H9 (cell line): ENCODE data around the gene ZBTB20. TPM values are rescaled to one million over a fixed set of nuclear protein-coding genes. Genes with fewer than 3 reads are reported as not detected.

Experiments
- DNase-seq: peaks from one replicate; pipeline ENCODE4 v3.0.0-alpha.2; 2017
- H2AFZ ChIP-seq: one replicate; pipeline ENCODE4 v1.6.1; 2013; ENCODE audit warnings: mild to moderate bottlenecking, low read length, control low read depth, moderate library complexity
- H2AK5ac ChIP-seq: 2 replicates; pipeline ENCODE4 v1.6.1; 2013; ENCODE audit warnings: low read length, control low read depth, mixed read lengths; ENCODE audit not compliant: insufficient read length
- H2BK120ac ChIP-seq: one replicate; pipeline ENCODE4 v1.6.1; 2013; ENCODE audit warnings: low read depth, mild to moderate bottlenecking, low read length, control low read depth, inconsistent platforms; ENCODE audit not compliant: poor library complexity, severe bottlenecking
- H2BK12ac ChIP-seq: 2 replicates; pipeline ENCODE4 v1.6.1; 2013; ENCODE audit warnings: low read length, control low read depth, mixed read lengths, low read depth; ENCODE audit not compliant: insufficient read length
- H2BK15ac ChIP-seq: 2 replicates; pipeline ENCODE4 v1.6.1; 2013; ENCODE audit warnings: low read depth, low read length, control low read depth
- H2BK20ac ChIP-seq: one replicate; pipeline ENCODE4 v1.6.1; 2013; ENCODE audit warnings: low read depth, mild to moderate bottlenecking, low read length, control low read depth, inconsistent platforms; ENCODE audit not compliant: poor library complexity, severe bottlenecking
- H2BK5ac ChIP-seq: 2 replicates; pipeline ENCODE4 v1.6.1; 2013; ENCODE audit warnings: low read length, control low read depth, mixed read lengths; ENCODE audit not compliant: insufficient read length
- H3K14ac ChIP-seq: 2 replicates; pipeline ENCODE4 v1.6.1; 2013; ENCODE audit warnings: low read length, control low read depth; ENCODE audit not compliant: insufficient read depth
- H3K18ac ChIP-seq: 2 replicates; pipeline ENCODE4 v1.6.1; 2013; ENCODE audit warnings: low read depth, mild to moderate bottlenecking, mixed read lengths, low read length, control low read depth; ENCODE audit not compliant: insufficient read length
- H3K23ac ChIP-seq: 2 replicates; pipeline ENCODE4 v1.6.1; 2013; ENCODE audit warnings: low read length, control low read depth, mixed read lengths, low read depth; ENCODE audit not compliant: insufficient read length
- H3K23me2 ChIP-seq: 2 replicates; pipeline ENCODE4 v1.6.1; 2013; ENCODE audit warnings: low read depth, mild to moderate bottlenecking, mixed read lengths, low read length, control low read depth; ENCODE audit not compliant: insufficient read length, poor library complexity, severe bottlenecking
- H3K27ac ChIP-seq: 2 replicates; pipeline ENCODE4 v1.5.1; 2013; ENCODE audit warnings: low read length, control low read depth, mixed read lengths, low read depth; ENCODE audit not compliant: insufficient read length
- H3K27me3 ChIP-seq: 2 replicates; pipeline ENCODE4 v1.6.1; 2013; ENCODE audit warnings: low read length, control low read depth, inconsistent platforms; ENCODE audit not compliant: insufficient read depth
- H3K4ac ChIP-seq: 2 replicates; pipeline ENCODE4 v1.6.1; 2013; ENCODE audit warnings: low read depth, mild to moderate bottlenecking, control low read depth, inconsistent platforms, low read length, moderate library complexity
- H3K4me1 ChIP-seq: 2 replicates; pipeline ENCODE4 v1.6.1; 2013; ENCODE audit warnings: low read length, control low read depth, inconsistent platforms; ENCODE audit not compliant: insufficient read depth
- H3K4me2 ChIP-seq: 2 replicates; pipeline ENCODE4 v1.6.1; 2013; ENCODE audit warnings: low read length, control low read depth, mixed read lengths; ENCODE audit not compliant: insufficient read length, insufficient read depth
- H3K56ac ChIP-seq: 2 replicates; pipeline ENCODE4 v1.6.1; 2013; ENCODE audit warnings: low read depth, mild to moderate bottlenecking, mixed read lengths, low read length, control low read depth; ENCODE audit not compliant: insufficient read length
- H3K79me1 ChIP-seq: 2 replicates; pipeline ENCODE4 v1.6.1; 2013; ENCODE audit warnings: low read depth, mild to moderate bottlenecking, moderate library complexity, low read length, control low read depth, inconsistent platforms; ENCODE audit not compliant: insufficient read depth, poor library complexity, severe bottlenecking
- H3K79me2 ChIP-seq: 2 replicates; pipeline ENCODE4 v1.6.1; 2013; ENCODE audit warnings: low read length, control low read depth, inconsistent platforms; ENCODE audit not compliant: insufficient read depth
- H3K9ac ChIP-seq: 2 replicates; pipeline ENCODE4 v1.6.1; 2013; ENCODE audit warnings: low read length, control low read depth, mixed read lengths; ENCODE audit not compliant: insufficient read length; ENCODE audit errors: extremely low read depth
- H3K9me3 ChIP-seq: one replicate; pipeline ENCODE4 v1.6.1; 2013; ENCODE audit warnings: low read depth, low read length, inconsistent platforms; ENCODE audit not compliant: control insufficient read depth
- H3T11ph ChIP-seq: one replicate; pipeline ENCODE4 v1.6.1; 2013; ENCODE audit warnings: mild to moderate bottlenecking, low read length, control low read depth, inconsistent platforms
- H4K20me1 ChIP-seq: one replicate; pipeline ENCODE4 v1.6.1; 2013; ENCODE audit not compliant: control insufficient read depth, insufficient read length, insufficient read depth
- H4K5ac ChIP-seq: 2 replicates; pipeline ENCODE4 v1.6.1; 2013; ENCODE audit warnings: low read depth, mild to moderate bottlenecking, mixed read lengths, low read length, control low read depth; ENCODE audit not compliant: insufficient read length
- H4K8ac ChIP-seq: replicated peaks from 2 replicates; pipeline ENCODE4 v1.6.1; 2013; ENCODE audit warnings: low read length, control low read depth, mixed read lengths, low read depth; ENCODE audit not compliant: insufficient read length
- H4K91ac ChIP-seq: 2 replicates; pipeline ENCODE4 v1.6.1; 2013; ENCODE audit warnings: low read depth, mild to moderate bottlenecking, moderate library complexity, mixed read lengths, low read length, control low read depth; ENCODE audit not compliant: insufficient read length
- H3K27ac Mint-ChIP-seq, 3 experiments: 2 replicates in 2 of 3; 3 replicates in 1 of 3; pipeline ENCODE4 v1.8.0; 2020 to 2021; ENCODE audit warnings: mixed read lengths in 3 of 3, mild to moderate bottlenecking in 1 of 3, moderate library complexity in 1 of 3
- H3K27me3 Mint-ChIP-seq: 2 replicates; pipeline ENCODE4 v1.8.0; 2021; ENCODE audit warnings: low read depth, mild to moderate bottlenecking, moderate library complexity, mixed read lengths
- H3K36me3 Mint-ChIP-seq, 3 experiments: 2 replicates in 2 of 3; 3 replicates in 1 of 3; pipeline ENCODE4 v1.8.0; 2020 to 2021; ENCODE audit warnings: low read depth in 3 of 3, mixed read lengths in 3 of 3; ENCODE audit not compliant: insufficient read depth in 1 of 3
- H3K4me1 Mint-ChIP-seq, 2 experiments: 2 replicates each; pipeline ENCODE4 v1.8.0; 2020; ENCODE audit warnings: mixed read lengths in 2 of 2
- H3K4me3 Mint-ChIP-seq, 2 experiments: 2 replicates in 1 of 2; 3 replicates in 1 of 2; pipeline ENCODE4 v1.8.0; 2020 to 2021; ENCODE audit warnings: mild to moderate bottlenecking in 2 of 2, mixed read lengths in 2 of 2, moderate library complexity in 1 of 2
- H3K9me3 Mint-ChIP-seq, 2 experiments: 2 replicates in 1 of 2; 3 replicates in 1 of 2; pipeline ENCODE4 v1.8.0; 2020; ENCODE audit warnings: mild to moderate bottlenecking in 2 of 2, mixed read lengths in 2 of 2, moderate library complexity in 1 of 2
- CTCF ChIP-seq: fragments of 200-600 bp; sonication (generic); conservative IDR thresholded peaks from 3 replicates; pipeline ENCODE4 v1.8.0; 2021; ENCODE audit warnings: antibody characterized with exemption, mild to moderate bottlenecking
- total RNA-seq: library from RNA; stranded (reverse); gene quantifications from 2 replicates; pipeline ENCODE4 v1.2.1, GENCODE V29; 2021

The ZBTB20 gene
- total RNA-seq, 1 experiment from 2014 or later = 0.70 TPM

- Mint-ChIP-seq H3K9me3 (no peaks in the 10 kb centered on the region), H3K4me3 (no peak overlapping the region), H3K27ac (peak overlapping the region in 1 of 3 experiments; percentile 32; a peak in 1 of 7 replicates), H3K4me1 (peaks cover 19 to 26% of the 10 kb centered on the region in 2 experiments), H3K36me3 (no peaks in the 10 kb centered on the region), H3K27me3 (no peaks in the 10 kb centered on the region)
- H2BK12ac ChIP-seq = no peak overlapping the region
- no peaks in the 10 kb centered on the region for H3K79me1 ChIP-seq
- no peaks in the 10 kb centered on the region for H3K9me3 ChIP-seq
- no peaks in the 10 kb centered on the region for H3K23me2 ChIP-seq
- H4K20me1 ChIP-seq = no peaks in the 10 kb centered on the region
- no peak overlapping the region for H3K56ac ChIP-seq
- H3K27me3 ChIP-seq = no peaks in the 10 kb centered on the region
- H4K8ac ChIP-seq = no peak overlapping the region
- no peak overlapping the region for H3K18ac ChIP-seq
- H3K9ac ChIP-seq = no peak overlapping the region
- H3K14ac ChIP-seq = no peak overlapping the region
- H2AFZ ChIP-seq = no peak overlapping the region
- H3K4me2 ChIP-seq = no peak overlapping the region
- no peak overlapping the region for H3T11ph ChIP-seq
- H2AK5ac ChIP-seq = no peak overlapping the region
- no peak overlapping the region for H2BK5ac ChIP-seq
- no peaks in the 10 kb centered on the region for H3K79me2 ChIP-seq
- no peak overlapping the region for H2BK20ac ChIP-seq
- H4K5ac ChIP-seq = no peak overlapping the region
- no peak overlapping the region for H4K91ac ChIP-seq
- H3K4me1 ChIP-seq = no peaks in the 10 kb centered on the region; the same call in 1 of the 2 replicates
- no peak overlapping the region for H2BK15ac ChIP-seq
- no peak overlapping the region for H3K4ac ChIP-seq
- no peak for TF ChIP-seq CTCF
- DNase-seq = no peak
- H2BK120ac ChIP-seq = no peak overlapping the region
- H3K23ac ChIP-seq = no peak overlapping the region
- no peak overlapping the region for H3K27ac ChIP-seq
Measured at GRCh38 chr3:115141033-115141757, 5.9 kb downstream of the ZBTB20 start.
